Ascending aorta (tissue), 2 donors: Measurements from ENCODE around the gene EML6. TPM values are rescaled to one million over a fixed set of nuclear protein-coding genes. Genes with fewer than 3 reads are reported as not detected.

ENCODE experiments used
- DNase-seq, 2 donors: peaks; one replicate each; pipeline ENCODE4 v3.0.0-alpha.2; 2019; ENCODE audit warnings: low spot score in 2 of 2
- H3K27ac ChIP-seq, 2 donors: fragments of 200-600 bp; sonication (generic); one replicate each; pipeline ENCODE4 v1.5.1; 2016 to 2017; ENCODE audit warnings: mild to moderate bottlenecking in 1 of 2
- H3K27me3 ChIP-seq: fragments of 200-600 bp; sonication (generic); one replicate; pipeline ENCODE4 v1.5.1; 2017
- H3K36me3 ChIP-seq, 2 donors: fragments of 200-600 bp; sonication (generic); one replicate each; pipeline ENCODE4 v1.5.1; 2016
- H3K4me1 ChIP-seq, 2 donors: fragments of 200-600 bp; sonication (generic); one replicate each; pipeline ENCODE4 v1.5.1; 2016 to 2017; ENCODE audit warnings: mild to moderate bottlenecking in 1 of 2
- H3K4me3 ChIP-seq, 2 donors: fragments of 200-600 bp; sonication (generic); one replicate each; pipeline ENCODE4 v1.5.1; 2016 to 2017; ENCODE audit warnings: mild to moderate bottlenecking in 1 of 2
- H3K9me3 ChIP-seq, 2 donors: fragments of 200-600 bp; sonication (generic); one replicate each; pipeline ENCODE4 v1.5.1; 2016
- intact Hi-C: fragments of 100-400 bp; cut with DNase I; formaldehyde crosslinking; loops from one replicate; pipeline ENCODE4 v1.15.1; 2023
- total RNA-seq: library from RNA; depleted of rRNA; stranded (reverse); fragments of >200 nt; gene quantifications from one replicate; pipeline ENCODE4 v1.1.0, GENCODE V29; 2016
- TF ChIP-seq, protein P1 (sequence below), 3 experiments: fragments of 200-600 bp in 2 of 3; fragments of 450-650 bp in 1 of 3; sonication (generic) in 2 of 3; IDR thresholded peaks; one replicate each; pipeline ENCODE4 v1.5.1; 2016 to 2019; ENCODE audit warnings: antibody characterized with exemption in 3 of 3, mild to moderate bottlenecking in 1 of 3, moderate library complexity in 1 of 3

EML6 gene
- total RNA-seq, 1 donor from 2014 or later, result not detected

DNA sequence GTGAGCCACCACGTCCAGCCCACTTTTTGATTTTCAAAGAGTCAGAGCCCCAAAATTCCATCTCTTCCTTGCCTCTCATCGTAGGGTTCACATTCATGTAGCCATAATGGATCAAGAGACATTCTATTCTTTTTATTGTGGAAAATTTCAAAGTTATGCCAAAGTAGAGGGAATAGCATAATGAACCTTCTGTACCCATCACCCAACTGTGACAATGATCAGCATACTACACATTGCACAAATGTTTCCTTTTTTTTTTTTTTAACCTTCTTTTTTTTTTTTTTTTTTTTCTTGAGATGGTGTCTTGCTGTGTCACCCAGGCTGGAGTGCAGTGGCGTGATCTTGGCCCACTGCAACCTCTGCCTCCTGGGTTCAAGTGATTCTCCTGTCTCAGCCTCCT is 162.4 kb downstream of the EML6 start:
- H3K4me1 ChIP-seq, result no peaks in the 10 kb centered on the region
- intact Hi-C loops, result no loop called here
- H3K4me3 ChIP-seq, result no peak overlapping the region
- TF ChIP-seq, protein P1, sequence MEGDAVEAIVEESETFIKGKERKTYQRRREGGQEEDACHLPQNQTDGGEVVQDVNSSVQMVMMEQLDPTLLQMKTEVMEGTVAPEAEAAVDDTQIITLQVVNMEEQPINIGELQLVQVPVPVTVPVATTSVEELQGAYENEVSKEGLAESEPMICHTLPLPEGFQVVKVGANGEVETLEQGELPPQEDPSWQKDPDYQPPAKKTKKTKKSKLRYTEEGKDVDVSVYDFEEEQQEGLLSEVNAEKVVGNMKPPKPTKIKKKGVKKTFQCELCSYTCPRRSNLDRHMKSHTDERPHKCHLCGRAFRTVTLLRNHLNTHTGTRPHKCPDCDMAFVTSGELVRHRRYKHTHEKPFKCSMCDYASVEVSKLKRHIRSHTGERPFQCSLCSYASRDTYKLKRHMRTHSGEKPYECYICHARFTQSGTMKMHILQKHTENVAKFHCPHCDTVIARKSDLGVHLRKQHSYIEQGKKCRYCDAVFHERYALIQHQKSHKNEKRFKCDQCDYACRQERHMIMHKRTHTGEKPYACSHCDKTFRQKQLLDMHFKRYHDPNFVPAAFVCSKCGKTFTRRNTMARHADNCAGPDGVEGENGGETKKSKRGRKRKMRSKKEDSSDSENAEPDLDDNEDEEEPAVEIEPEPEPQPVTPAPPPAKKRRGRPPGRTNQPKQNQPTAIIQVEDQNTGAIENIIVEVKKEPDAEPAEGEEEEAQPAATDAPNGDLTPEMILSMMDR (IDR thresholded peaks at IDR 0.05), result no peak
- H3K36me3 ChIP-seq, result no peaks in the 10 kb centered on the region
- H3K27ac ChIP-seq, result no peak overlapping the region
- no peaks in the 10 kb centered on the region for H3K27me3 ChIP-seq
- no peak for DNase-seq
- no peaks in the 10 kb centered on the region for H3K9me3 ChIP-seq

DNA sequence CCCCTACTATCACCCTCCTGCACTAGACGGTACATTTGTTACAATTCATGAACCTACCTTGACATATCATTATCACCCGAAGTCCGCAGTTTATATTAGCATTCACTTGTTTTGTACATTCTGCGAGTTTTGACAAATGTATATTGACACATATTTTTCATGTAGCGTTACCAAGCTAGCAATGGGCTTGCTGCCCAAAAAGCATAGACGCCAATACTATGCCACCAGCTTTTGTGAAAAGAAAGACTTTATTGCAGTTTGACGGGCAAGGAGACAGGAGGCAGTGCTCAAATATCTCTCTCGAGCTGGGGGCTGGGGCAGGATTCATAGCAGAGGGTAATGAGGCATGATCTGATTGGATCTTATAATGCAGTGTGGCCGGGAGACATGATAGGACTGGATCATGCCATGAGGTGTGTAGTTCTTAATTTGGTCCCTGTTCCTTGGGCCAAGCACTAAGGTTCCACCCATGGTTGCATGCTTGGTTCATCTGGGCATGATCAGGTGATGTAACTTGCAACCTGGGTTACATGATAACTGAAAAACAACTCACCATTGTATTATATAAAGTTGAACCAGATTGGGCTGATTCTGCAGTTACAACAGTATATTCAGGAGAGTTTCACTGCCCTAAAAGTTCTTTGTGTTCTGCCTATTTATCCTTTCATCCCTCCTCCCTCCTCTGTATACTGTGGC is 164.5 kb downstream of the EML6 start:
- TF ChIP-seq, protein P1 (IDR thresholded peaks at IDR 0.05), result no peak
- Histone ChIP-seq H3K36me3 (no peaks in the 10 kb centered on the region), H3K4me1 (no peaks in the 10 kb centered on the region), H3K4me3 (no peak overlapping the region), H3K27me3 (no peaks in the 10 kb centered on the region), H3K27ac (no peak overlapping the region), H3K9me3 (no peaks in the 10 kb centered on the region)
- intact Hi-C loops, result no loop called here
- no peak for DNase-seq

DNA sequence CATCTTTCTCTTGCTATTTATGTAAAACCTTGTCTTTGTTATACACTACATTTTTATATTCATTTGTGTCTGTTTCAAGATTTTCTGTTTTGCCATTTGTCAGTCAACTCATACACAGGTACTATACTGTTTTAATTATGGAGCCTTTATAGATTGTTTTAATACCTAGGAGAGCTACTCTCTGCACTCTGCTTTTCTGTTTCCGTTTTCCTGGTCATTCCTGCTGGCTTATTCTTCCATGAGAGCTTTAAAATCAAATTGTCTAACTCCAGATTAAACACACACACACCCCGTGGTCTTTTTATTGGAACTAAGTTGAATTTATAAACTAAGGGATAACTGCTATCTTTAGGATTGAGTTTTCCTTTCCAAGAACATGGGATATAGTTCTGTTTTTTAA is 165.6 kb downstream of the EML6 start:
- Histone ChIP-seq H3K27me3 (no peaks in the 10 kb centered on the region), H3K9me3 (no peaks in the 10 kb centered on the region), H3K27ac (no peak overlapping the region), H3K36me3 (no peaks in the 10 kb centered on the region), H3K4me1 (no peaks in the 10 kb centered on the region), H3K4me3 (no peak overlapping the region)
- intact Hi-C loops, result no loop called here
- TF ChIP-seq, protein P1 (IDR thresholded peaks at IDR 0.05), result no peak
- no peak for DNase-seq

DNA sequence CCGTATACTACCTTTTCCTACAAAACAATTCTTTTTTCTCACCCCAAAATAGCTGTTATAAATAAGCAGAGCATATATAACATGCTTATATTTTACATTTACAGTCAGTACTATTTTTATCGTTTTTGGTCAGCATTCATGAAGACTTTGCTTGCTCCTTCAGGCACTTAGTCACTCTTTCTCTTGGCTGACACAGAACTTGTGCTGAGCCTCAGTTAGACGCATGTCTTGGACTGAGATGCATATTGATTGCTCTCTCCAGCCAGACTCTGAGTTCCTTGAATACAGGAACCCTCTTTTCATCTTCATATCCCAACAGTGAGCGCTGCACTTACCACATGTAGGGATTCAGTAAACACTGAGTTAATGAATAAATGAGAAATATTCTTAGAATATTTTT is 168.4 kb downstream of the EML6 start:
- no peak for DNase-seq
- H3K4me3 ChIP-seq, result no peak overlapping the region
- TF ChIP-seq, protein P1 (IDR thresholded peaks at IDR 0.05), result no peak
- H3K36me3 ChIP-seq, result no peaks in the 10 kb centered on the region
- no peaks in the 10 kb centered on the region for H3K4me1 ChIP-seq
- H3K27me3 ChIP-seq, result no peaks in the 10 kb centered on the region
- H3K27ac ChIP-seq, result no peak overlapping the region
- H3K9me3 ChIP-seq, result no peaks in the 10 kb centered on the region
- intact Hi-C loops, result no loop called here

DNA sequence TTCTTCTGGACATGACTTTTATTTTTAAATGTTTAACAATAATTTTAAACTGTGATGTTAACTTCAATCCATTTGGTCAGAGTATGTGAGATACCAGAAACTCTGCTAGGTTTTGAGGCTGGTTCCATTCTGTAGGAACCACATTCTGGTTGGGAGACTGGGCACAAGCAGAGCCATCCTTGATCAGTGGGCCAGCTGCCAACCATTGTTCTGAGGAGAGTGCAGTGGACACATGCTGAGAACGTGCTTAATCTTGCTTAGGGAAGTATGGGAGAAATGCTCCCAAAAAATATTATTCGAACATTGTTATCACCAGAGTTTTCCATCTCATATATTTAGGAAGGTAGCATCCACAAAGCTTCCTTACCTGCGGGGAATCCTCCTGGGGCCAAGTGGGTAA is 171.0 kb downstream of the EML6 start:
- no peak overlapping the region for H3K27ac ChIP-seq
- H3K4me3 ChIP-seq, result no peak overlapping the region
- TF ChIP-seq, protein P1 (IDR thresholded peaks at IDR 0.05), result no peak
- H3K4me1 ChIP-seq, result no peaks in the 10 kb centered on the region
- intact Hi-C loops, result no loop called here
- H3K27me3 ChIP-seq, result no peaks in the 10 kb centered on the region
- no peaks in the 10 kb centered on the region for H3K36me3 ChIP-seq
- no peaks in the 10 kb centered on the region for H3K9me3 ChIP-seq
- DNase-seq, result no peak

DNA sequence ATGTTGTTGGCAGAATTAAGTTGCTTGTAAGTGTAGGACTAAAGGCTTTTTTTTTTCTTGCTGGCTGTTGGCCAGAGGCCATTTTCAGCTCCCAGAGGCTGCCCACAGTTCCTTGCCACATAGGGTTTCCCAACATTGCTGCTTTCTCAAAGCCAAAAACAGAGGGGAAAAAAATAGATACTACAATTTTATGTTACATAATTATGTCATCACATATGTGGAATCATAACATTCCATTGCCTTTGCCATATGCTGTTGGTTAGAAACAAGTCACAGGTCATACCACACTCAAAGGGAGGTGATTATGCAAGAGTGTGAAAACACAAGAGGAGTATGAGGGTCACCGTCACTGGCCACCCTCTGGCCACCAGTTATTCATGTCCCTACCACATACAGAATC is 172.3 kb downstream of the EML6 start:
- no peak for DNase-seq
- no peak overlapping the region for H3K4me3 ChIP-seq

More for the DNA sequence above, 172.3 kb downstream of the EML6 start:
- Histone ChIP-seq H3K36me3 (no peaks in the 10 kb centered on the region), H3K4me1 (no peaks in the 10 kb centered on the region), H3K27me3 (no peaks in the 10 kb centered on the region), H3K9me3 (no peaks in the 10 kb centered on the region), H3K27ac (no peak overlapping the region)
- intact Hi-C loops, result no loop called here
- TF ChIP-seq, protein P1 (IDR thresholded peaks at IDR 0.05), result no peak
